Measurements from ENCODE around the gene MTUS2.

DNA sequence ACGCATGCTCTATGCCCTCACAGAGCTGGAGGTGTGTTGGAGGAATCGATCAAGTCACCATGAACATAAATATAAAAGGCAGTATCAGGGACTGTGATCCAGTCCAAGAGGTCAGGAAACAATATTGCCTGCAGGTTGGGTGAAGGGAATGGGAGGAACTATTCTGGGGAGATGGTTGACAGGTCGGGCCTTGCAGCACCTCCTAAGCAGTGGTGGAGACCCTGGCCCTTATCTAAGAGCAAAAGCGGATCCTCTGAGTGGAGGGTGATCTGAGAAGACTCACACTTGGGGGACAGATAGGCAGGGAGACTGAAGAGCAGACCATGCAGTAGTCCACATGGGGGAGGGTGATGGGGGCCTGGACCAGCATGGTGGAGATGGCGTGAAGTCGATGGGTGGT is 561.9 kb downstream of the MTUS2 start:
- TF ChIP-seq CTCF (IDR thresholded peaks at IDR 0.05 in 8 of 11, conservative IDR thresholded peaks at IDR 0.05 in 3 of 11) (no peak), POLR2A (IDR thresholded peaks at IDR 0.05) (no peak), POLR2AphosphoS5 (IDR thresholded peaks at IDR 0.05) (no peak)
